OCI-LY3 (cell line): Measurements from ENCODE around the gene ASPG.

Experiments used
- H2AFZ ChIP-seq: fragments of 200-600, 300-600 bp; shearing (Covaris generic); 2 replicates; pipeline ENCODE4 v1.6.0; 2014; ENCODE audit warnings: antibody characterized with exemption, low read depth, low read length
- H3K27ac ChIP-seq: fragments of 200-600, 300-600 bp; sonication (generic); 2 replicates; pipeline ENCODE4 v1.5.1; 2014; ENCODE audit warnings: mild to moderate bottlenecking, low read length, moderate library complexity, mixed read lengths
- H3K27me3 ChIP-seq: fragments of 200-600, 300-600 bp; sonication (generic); 2 replicates; pipeline ENCODE4 v1.6.1; 2014; ENCODE audit warnings: low read depth, low read length, mixed read lengths
- H3K36me3 ChIP-seq: fragments of 200-600, 300-600 bp; sonication (generic); replicated peaks from 2 replicates; pipeline ENCODE3; 2014; ENCODE audit warnings: low read depth, low read length, mixed read lengths
- H3K4me1 ChIP-seq: fragments of 300-600, 200-600 bp; sonication (generic); 2 replicates; pipeline ENCODE4 v1.6.1; 2014; ENCODE audit warnings: low read length, mixed read lengths
- H3K4me2 ChIP-seq: fragments of 200-600, 300-600 bp; sonication (generic); 2 replicates; pipeline ENCODE4 v1.6.1; 2014; ENCODE audit warnings: low read length, mixed read lengths
- H3K4me3 ChIP-seq: fragments of 300-600, 200-600 bp; sonication (generic); 2 replicates; pipeline ENCODE4 v1.5.1; 2014; ENCODE audit warnings: antibody characterized with exemption, mild to moderate bottlenecking, low read length, moderate library complexity
- H3K79me2 ChIP-seq: fragments of 300-600, 200-600 bp; shearing (Covaris generic); 2 replicates; pipeline ENCODE4 v1.6.1; 2014; ENCODE audit warnings: mild to moderate bottlenecking, low read length, mixed read lengths
- H3K9ac ChIP-seq: fragments of 300-600, 200-600 bp; shearing (Covaris generic); 2 replicates; pipeline ENCODE4 v1.6.0; 2014; ENCODE audit warnings: mild to moderate bottlenecking, low read length, moderate library complexity
- H3K9me3 ChIP-seq: fragments of 200-600, 300-600 bp; shearing (Covaris generic); 2 replicates; pipeline ENCODE4 v1.6.1; 2014; ENCODE audit warnings: low read length, mixed read lengths; ENCODE audit not compliant: insufficient read depth
- H4K20me1 ChIP-seq: fragments of 200-600, 300-600 bp; sonication (generic); 2 replicates; pipeline ENCODE4 v1.6.1; 2016; ENCODE audit warnings: low read length, mixed read lengths; ENCODE audit not compliant: insufficient read depth
- EZH2phosphoT487 ChIP-seq: fragments of 200-600 bp; shearing (Covaris generic); IDR thresholded peaks from 2 replicates; pipeline ENCODE4 v1.6.1; 2018; ENCODE audit warnings: antibody characterized with exemption, mixed run types, low read depth
- TF ChIP-seq, protein P1 (sequence below): fragments of 200-600, 300-600 bp; sonication (generic); IDR thresholded peaks from 2 replicates; pipeline ENCODE4 v1.5.1; 2014; ENCODE audit warnings: antibody characterized with exemption, low read length, low read depth

ASPG gene

DNA sequence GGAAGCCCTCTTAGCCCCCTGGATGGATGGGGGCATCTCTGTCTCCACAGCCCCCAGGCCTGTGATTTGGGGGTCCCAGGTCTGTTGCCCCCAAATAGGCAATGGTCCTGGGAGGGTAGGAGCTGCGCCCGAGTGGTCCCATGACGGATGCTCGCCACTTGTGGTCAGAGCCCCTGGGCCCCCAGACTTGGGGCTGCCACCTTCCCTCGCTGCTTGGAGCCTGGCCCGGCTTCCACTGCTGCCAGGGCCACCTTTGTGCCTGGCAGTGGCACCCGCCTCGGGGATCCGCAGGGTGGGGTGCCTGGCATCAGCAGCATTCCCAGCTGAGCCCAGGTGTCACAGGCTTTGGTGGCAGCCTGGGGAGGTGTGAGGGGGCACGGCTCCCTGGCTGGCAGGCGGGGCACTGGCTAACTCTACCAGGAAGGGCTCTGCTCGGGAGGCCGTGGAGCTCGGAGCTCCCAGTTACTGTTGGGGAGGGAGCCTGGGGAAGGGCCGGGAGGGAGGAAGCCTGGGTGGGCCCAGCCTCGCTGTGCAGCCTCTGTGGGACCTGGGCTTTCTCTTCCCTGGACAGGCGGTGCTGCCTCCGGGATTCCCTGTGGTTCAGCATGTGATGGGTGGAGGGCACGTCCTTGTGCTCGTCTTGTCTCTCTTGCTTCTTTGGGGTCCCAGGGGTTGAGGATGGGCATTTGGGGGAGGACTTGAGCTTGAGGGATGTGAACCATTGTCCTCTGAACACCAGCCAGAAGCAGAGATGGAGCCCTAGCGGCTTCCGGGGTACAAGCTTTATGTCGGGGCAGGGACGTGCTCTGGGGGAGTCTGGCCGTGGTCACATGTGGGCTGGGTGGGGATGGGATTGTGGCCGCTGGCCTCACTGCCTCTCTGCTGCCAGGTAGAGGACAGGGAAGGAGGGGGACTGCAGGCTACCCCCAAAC is 58.3 kb downstream of the ASPG start:
- TF ChIP-seq, protein P1, sequence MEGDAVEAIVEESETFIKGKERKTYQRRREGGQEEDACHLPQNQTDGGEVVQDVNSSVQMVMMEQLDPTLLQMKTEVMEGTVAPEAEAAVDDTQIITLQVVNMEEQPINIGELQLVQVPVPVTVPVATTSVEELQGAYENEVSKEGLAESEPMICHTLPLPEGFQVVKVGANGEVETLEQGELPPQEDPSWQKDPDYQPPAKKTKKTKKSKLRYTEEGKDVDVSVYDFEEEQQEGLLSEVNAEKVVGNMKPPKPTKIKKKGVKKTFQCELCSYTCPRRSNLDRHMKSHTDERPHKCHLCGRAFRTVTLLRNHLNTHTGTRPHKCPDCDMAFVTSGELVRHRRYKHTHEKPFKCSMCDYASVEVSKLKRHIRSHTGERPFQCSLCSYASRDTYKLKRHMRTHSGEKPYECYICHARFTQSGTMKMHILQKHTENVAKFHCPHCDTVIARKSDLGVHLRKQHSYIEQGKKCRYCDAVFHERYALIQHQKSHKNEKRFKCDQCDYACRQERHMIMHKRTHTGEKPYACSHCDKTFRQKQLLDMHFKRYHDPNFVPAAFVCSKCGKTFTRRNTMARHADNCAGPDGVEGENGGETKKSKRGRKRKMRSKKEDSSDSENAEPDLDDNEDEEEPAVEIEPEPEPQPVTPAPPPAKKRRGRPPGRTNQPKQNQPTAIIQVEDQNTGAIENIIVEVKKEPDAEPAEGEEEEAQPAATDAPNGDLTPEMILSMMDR: no peak
- TF ChIP-seq EZH2phosphoT487: no peak
- no peaks in the 10 kb centered on the region for H3K27me3 ChIP-seq
- H3K4me2 ChIP-seq: no peak overlapping the region
- H3K9me3 ChIP-seq: no peaks in the 10 kb centered on the region
- no peak overlapping the region for H3K27ac ChIP-seq
- no peak overlapping the region for H2AFZ ChIP-seq
- no peaks in the 10 kb centered on the region for H4K20me1 ChIP-seq
- no peak overlapping the region for H3K4me3 ChIP-seq
- no peak overlapping the region for H3K9ac ChIP-seq
- H3K79me2 ChIP-seq: no peaks in the 10 kb centered on the region
- peaks cover 7% of the 10 kb centered on the region for H3K4me1 ChIP-seq
- H3K36me3 ChIP-seq: no peaks in the 10 kb centered on the region

DNA sequence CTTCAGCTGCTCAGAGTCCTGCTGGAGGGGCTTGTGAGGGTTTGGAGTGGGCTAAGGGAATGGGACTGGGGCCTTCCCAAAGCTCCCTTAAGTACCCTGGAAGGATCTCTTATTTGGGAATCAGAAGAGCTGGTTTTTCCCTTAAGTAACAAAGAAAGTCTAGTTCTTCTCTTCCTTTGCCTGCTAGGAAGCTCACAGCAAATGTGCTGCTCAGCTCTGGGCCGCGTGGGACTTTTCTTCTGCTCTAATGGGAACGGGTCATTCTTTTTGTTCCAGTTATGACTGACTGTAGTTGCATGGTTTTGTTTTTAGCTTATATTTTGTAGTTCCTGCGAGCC is 58.9 kb downstream of the ASPG start:
- Histone ChIP-seq H2AFZ (no peak overlapping the region), H3K9ac (no peak overlapping the region), H3K4me3 (no peak overlapping the region), H3K36me3 (no peaks in the 10 kb centered on the region), H3K4me1 (peaks cover 7% of the 10 kb centered on the region), H4K20me1 (no peaks in the 10 kb centered on the region), H3K4me2 (no peak overlapping the region), H3K9me3 (no peaks in the 10 kb centered on the region), H3K27me3 (no peaks in the 10 kb centered on the region), H3K79me2 (no peaks in the 10 kb centered on the region), H3K27ac (no peak overlapping the region)
- no peak for TF ChIP-seq EZH2phosphoT487
- TF ChIP-seq, protein P1: no peak

DNA sequence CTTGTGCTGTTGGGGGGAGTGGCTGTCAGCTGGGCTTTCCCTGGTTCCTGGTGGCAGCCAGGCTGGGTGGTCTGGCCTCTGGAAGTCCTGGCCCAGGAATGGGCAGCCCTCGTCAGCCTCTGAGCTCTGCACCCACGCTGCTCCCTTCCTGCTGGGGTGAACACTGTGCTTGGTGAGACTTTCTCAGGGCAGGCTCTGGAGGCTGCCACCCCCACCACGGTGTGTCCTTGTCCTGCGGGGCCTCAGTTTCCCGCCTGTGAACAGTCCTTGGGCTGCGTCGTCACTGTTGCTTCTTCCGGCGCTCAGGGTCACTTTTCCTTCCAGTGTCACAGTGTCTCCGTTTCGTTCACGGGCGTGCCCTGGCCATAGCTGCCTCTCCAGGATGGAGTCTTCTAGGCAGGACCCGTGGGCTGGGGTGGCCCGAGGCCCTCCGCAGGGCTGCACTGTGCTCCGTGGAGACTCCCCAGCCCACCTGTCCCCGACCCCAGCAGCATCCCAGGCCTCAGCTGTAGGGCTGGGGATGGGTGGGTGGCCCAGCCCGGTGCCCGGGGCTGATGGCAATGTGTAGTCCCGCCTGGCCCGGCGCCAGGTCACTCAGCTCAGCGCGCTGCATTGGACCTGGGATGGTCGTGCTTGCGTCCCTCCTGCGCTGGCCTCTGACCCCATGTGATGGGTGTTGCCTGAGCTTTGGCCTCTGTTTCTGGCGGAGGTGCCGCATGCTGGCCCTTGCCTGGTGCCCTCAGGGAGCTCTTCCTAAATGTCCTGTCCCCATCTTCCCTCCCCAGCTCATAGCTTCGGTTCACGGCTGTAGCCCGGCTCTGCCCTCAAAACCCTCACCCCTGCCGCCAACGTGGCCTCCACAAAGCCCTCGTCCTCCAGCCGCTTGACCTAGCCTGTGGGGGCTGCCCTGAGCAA is 59.7 kb downstream of the ASPG start:
- Histone ChIP-seq H3K4me1 (peaks cover 7% of the 10 kb centered on the region), H3K79me2 (no peaks in the 10 kb centered on the region), H2AFZ (no peak overlapping the region), H3K36me3 (no peaks in the 10 kb centered on the region), H3K27ac (no peak overlapping the region), H3K27me3 (no peaks in the 10 kb centered on the region), H4K20me1 (no peaks in the 10 kb centered on the region), H3K9ac (no peak overlapping the region), H3K4me2 (no peak overlapping the region), H3K4me3 (no peak overlapping the region), H3K9me3 (no peaks in the 10 kb centered on the region)
- TF ChIP-seq, protein P1: no peak
- TF ChIP-seq EZH2phosphoT487: no peak
